Activated CD4-positive, alpha-beta T cell treated with anti-CD3 and anti-CD28 coated beads, Interleukin-2, amount 50 U/mL, for 24 hours (primary cell): Measurements from ENCODE around the gene MRPL37.

Experiments used
- DNase-seq, 2 donors: peaks; one replicate each; pipeline ENCODE4 v3.0.0-alpha.2; 2020; ENCODE audit warnings: low read depth in 1 of 2, low spot score in 1 of 2

Gene MRPL37

DNA sequence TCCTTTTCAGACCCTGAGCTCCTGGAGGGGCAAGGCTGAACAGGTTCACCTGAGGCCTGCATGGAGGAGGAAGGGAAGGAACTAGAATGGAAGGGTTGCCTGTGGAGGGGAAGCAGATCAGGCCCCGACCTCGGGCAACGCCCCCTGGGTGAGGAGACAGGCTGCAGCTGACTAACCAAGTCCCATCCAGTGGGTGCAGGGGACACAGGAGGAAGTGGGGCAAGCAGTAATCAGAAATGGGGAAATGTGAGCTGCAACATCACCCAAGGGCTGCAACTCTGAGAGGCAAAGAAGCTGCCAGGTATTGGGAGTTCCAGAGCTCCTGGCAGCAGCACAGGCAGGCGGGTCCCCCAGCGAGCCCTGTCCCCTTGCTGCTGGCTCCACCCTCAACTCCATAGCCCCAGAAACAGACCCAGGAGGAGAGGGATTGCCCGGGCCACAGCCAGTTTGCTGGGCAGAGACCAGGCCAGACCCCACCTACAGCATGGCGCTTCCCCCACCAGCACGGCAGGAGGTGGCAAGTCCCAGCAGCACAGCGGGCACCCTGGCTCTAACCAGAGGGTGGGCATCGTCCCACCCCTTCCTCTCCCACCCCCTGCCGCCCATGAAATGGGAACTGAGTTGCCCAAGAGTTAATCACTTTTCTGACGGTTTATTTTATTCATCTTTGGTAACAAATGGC, 38.5 kb downstream of the MRPL37 start:
- DNase-seq, result no peak

DNA sequence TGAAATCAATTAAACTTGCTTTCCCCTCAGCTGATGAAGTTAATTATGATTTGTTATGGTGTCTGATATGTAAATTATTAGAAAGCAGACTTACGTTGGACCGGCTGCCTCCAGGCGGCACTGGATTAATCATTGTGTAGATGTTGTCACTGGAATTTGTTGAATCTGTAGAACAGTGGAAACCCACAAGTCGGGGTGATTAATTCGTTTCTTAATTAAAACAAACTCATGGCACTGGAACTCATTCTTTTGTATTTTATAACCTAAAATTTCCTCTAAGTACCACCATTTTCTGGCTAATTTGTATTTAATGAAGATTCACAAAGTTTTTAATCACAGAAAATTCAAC, 39.0 kb downstream of the MRPL37 start:
- DNase-seq, result no peak

DNA sequence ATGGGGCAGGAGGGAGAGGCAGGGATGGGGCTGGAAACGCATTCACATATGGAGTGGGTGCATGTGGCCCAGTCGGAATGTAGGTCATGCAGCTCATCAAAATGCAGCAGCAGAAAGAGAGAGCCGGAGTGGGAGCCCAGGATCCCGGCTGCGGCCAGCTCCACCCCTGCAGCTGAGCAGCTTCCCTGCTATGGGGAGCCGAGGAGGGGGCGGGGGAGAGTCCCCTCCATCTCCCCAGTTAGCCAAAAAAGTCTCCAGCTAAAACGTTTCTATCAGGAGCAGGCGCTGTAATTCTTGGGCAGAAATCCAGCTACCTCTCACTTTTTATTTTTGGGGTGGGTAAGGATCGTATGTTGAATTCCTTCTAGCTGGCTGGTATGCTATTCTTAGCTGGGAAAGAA, 39.7 kb downstream of the MRPL37 start:
- DNase-seq, result no peak

DNA sequence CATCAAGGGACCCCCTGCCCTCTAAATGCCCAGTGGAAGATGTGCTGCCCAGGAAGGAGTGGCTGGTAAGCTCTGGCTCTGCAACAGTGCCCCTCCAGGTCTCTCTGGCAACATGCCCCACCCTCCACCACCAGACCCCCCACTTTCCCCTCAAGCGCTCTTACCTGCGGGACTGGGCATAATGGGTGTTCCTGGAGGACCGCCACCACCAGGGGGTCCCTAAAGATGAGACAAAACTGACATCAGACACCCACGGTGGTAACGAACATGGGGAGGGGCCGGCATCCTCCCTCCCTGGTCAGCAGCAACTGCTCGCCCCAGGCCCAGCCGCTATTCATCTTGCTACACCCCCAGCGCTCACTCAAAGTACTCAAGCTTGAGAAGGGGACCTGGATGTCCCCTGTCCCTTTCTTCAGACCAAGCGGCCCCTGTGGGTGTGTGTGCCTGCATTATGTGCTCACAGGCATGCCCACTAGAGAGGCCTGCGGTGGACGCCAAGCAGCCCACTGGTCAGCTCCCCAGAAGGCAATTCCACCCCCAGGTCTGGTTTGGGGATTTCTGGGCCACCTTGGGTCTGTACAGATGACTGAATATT, 40.9 kb downstream of the MRPL37 start:
- DNase-seq, result no peak

DNA sequence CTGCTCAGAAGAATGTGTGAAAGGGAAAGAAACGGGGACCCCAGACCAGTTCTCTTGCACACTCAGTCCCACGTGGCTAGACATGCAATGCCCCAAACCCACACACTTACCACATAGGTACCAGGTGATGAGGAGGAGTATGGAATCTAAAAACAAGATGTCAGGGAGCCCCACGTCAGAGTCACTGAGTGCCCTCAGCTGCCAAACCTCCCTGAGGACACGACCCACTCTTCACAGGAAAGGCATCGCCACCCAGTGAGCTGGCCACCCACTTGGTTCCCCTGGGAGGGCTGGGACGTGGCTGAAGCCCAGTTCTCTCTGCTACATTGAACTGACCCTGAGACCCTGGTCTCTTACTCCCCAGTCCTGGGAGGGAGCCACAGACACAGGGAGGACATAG, 41.4 kb downstream of the MRPL37 start:
- DNase-seq, result no peak

DNA sequence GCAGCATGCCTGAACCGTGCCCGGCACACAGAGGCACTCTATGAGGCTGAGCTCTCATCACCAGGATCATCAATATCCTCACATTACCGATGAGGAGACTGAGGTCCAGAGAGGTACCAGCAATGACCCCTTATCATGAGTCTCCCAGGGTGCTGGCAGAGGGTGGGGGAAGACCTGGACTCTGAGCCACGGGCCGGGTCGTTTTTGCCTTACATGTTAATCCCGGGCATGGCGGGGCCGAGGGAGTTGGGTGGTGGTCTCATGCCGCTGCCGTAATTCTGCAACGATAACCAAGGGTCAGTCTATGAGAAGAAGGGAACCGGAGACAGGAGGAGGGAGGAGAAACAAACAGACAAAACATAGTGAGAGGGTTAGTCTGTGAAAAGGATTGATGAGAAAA, 43.1 kb downstream of the MRPL37 start:
- no peak for DNase-seq

DNA sequence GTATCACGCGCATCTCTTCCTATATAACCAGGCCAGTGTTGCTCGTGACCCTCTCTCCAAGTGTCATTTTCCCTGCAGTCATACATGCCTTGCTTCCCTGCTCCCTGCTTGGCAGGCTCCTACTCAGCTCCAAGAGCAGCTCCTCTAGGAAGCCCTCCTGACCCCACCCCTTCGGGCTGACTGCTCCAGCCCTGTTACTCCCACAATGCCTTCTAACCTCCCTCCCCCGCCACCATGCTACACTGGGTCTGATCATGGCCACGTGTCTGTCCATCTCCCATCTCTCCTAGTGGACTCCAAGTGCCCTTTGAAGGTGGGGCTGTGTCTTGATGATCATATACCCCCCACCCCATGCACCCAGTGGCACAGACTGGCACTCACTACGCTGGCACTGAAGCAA, 44.7 kb downstream of the MRPL37 start:
- no peak for DNase-seq

DNA sequence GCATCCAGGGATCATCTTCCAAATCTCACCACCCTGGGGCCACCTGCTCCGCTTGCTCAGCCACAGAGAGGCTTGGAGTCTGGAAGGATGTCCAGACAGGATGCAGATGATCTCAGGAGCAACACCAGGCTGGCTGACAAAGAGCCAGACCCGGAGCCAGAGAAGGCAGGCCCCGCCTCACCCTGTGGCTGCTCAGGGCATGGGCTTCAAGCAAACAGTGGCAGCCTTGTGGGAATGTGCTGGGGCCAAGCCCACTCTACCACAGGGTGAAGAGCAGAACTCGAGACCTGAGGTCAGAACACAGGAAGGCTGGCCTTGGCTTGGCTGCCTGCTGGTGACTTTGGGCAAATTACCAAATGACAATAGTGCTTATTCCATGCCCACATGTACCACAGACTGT, 45.5 kb downstream of the MRPL37 start:
- no peak for DNase-seq

DNA sequence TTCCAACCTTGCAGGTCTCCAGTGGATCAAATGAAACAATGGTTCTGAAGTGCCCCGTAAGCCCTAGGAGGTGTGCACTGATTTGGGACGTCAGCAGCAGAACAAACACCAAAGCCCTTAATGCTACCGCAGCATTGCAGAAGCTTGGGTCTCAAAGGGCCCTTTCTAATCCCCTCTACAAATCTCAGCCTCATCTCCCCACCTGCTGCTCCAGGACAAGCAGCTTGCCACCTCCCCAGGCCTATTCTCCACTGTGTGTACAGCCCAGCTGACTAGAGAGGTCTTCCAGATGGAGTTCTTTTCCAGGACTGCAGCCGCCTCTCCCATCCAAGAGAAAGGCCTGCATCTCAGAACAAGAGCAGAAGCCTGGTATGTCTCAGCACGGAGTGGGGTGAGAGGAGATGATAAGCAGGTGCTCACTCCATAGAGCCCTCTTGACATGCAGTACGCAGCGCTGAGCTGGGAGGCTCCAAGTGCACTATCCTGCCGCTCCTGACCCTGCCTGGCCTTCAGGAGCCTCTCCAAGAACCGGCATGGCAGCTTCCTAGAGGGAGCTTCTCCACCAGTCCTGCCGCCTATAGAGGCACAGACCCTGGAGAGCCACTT, 46.3 kb downstream of the MRPL37 start:
- no peak for DNase-seq

DNA sequence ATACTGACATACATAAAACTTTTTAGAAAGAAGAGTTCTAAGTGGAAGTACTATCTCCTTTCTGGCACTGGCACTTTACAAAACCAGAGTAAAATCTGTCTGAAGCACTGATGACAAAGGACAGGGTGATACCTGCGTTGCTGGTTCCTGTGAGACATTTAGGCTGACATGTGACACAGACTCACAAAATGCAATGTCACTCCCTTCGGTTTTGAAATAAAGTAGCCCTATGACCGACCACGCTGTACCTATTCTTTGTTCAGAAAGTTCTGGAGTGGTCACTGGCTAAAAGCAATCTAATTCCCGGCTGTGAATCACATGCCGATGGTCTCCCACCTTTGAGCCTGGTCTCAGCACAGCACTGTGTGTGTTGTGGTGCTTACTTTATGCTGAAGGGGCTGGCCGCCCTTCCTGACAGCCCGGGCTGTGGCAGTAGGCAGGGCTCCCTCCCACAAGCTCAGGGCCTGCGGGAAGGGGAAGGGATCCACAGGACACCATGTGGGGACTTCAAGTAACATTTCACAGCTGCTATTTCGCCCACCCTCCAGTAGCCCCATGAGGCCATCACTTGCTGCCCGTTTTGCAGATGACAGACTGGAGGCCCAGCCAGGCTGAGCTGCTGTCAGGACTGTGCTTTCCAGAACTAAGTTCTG, 48.0 kb downstream of the MRPL37 start:
- DNase-seq, result no peak

DNA sequence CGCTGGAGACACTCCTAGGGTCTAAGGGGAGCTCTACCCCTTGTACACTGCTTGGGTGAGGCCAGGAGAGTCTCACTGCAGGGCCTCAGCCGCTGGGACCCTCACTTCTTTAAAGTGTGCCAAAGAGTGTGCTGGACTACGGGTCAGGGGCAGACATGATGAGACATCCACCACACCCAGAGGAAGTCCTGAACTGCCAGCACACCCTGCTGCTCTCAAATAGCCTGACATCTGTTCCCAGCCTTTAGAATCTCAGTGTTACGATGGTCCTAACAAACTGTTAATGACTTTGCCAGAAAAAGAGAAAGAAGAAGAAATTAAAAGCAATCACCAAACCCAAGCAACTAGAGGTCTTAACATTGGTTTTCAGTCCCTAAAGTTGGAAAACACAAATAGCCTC, 49.0 kb downstream of the MRPL37 start:
- DNase-seq, result no peak

DNA sequence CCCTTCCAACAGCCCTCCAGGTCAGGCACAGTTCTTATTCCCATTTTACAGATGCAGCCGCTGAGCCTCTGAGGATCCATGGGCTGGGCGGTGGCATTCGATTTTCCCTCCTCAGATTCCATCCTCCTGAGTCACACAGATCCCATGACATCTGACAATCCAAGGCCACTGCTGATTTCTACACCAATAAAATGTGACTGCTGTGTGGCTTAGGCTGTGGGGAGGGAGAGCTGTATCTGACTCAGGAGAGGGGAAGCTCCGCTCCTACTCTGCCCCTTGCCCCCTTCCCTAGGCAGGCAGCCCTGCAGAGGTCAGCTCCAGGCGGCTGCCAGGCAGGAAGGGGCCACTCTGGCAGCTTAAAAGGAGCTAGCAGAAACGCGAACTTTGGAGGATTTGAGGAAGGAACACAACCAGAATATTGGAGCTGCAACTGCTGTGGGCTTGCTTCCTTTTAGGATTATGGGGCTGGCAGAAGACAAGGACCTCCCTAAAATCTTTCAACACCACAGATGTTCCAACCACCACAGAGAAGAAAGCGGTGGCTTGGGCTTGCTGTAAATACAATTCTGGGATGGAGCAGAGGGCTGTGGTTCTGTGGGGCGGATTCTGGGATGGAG, 50.0 kb downstream of the MRPL37 start:
- no peak for DNase-seq

DNA sequence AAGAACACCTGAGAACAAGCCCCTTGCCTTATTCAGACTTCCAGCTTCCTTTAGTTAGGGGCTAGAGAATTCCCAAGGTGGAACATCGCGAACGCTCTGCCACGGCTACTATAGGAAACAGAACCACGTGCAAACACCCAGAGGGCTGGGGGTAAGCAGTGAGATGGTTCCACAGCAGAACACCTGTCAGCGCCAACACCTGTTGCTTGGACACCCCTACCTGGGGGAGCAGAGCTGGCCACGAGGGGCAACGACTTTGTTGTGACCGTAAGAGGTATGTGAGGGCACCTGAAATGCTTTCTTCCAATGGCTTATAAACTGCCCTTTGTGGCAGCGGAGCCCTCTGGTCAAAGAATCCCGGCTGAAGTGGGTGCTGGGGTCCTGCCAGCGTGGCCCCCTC, 50.7 kb downstream of the MRPL37 start:
- no peak for DNase-seq

DNA sequence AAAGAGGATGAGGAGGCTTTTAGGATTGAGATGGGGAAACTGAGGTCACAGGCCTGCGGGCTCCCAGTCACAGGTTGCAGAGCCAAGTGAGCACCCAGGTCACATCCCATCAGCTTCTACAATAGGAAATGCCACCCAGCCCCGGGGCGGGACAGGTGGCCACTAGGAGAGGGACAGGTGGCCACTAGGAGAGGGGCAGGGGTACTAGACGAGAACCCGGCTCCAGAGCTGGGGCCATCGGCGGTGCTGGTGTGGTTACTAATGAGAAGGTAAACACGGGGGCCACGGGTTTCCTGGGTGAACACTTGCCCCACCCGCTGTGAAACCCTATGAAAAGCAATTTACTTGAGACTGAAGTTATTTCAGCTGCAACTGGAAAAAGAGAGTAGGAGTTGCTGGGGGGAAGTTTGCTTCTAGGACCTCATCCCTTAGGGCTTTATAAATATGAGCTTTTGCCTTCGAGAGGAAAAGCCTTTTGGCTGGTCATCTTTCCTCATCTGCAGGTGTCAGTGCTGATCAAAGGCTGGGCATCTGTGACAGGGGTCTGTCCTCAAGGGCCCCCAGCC, 52.5 kb downstream of the MRPL37 start:
- no peak for DNase-seq

DNA sequence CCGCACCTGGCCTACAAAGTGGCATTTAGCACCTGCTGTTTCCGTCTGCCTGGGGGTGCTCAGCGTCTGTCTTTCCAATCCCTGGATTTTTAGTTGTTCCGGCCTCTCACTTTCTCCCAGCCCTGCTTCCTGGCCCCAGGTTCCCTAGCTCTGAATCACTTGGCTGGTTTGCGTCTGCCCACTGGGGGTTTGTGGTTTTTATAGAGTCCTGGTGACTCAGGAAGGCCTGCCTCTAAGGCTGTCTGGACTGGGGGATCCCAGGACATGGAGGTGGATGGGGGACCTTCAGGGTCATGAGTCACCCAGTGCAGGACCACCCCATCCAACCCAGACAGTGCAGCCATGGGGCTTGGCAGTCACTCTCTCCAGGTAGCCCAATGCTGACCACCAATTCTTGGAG, 53.5 kb downstream of the MRPL37 start:
- no peak for DNase-seq

DNA sequence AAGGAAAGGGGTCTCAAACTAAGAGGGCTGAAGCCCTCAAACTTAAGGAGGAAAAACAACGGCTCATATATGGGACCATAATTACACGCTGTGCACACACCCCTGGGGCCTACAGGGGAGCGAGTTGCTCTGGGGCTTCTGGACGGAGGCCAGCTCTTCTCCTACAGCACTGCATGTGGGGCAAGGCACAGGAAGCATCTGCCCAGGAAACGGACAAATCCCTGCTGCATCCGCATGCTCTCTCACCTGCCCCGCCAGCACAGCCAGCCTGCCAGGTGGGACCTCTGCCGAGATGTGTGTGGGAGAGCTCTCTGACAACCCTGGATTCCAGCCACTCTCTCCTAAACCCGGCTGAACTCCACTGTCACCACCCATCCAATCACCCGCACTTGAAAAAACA, 54.1 kb downstream of the MRPL37 start:
- DNase-seq, result no peak

DNA sequence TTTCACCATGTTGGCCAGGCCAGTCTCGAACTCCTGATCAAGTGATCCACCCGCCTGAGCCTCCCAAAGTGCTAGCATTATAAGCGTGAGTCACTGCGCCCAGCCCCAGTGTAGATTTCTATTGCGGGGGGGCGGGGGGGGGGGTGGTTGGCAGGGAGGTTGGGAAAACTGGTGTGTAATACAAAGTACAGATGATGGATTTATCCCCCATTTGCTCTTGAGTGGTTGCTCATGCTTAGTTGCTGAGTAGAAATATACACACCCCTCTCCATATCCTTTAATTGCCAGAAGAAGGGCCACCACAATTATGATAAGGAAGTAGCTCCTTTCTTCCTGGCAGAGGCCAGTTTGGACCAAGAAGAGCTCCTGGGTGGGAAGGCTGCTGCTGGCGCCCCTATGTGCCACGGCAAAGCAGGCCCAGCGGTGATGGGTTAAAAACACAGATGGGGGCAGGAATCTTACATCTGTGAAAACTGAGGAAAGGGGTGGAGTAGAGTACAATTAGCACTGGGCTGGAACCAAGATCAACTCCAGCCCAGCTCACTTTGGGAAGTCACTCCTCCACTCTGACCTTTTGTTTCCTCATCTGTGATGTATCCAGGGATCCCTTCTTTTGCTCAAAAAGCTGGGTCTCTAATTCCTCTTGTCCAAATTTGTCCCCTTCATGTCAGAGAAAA, 55.2 kb downstream of the MRPL37 start:
- no peak for DNase-seq

DNA sequence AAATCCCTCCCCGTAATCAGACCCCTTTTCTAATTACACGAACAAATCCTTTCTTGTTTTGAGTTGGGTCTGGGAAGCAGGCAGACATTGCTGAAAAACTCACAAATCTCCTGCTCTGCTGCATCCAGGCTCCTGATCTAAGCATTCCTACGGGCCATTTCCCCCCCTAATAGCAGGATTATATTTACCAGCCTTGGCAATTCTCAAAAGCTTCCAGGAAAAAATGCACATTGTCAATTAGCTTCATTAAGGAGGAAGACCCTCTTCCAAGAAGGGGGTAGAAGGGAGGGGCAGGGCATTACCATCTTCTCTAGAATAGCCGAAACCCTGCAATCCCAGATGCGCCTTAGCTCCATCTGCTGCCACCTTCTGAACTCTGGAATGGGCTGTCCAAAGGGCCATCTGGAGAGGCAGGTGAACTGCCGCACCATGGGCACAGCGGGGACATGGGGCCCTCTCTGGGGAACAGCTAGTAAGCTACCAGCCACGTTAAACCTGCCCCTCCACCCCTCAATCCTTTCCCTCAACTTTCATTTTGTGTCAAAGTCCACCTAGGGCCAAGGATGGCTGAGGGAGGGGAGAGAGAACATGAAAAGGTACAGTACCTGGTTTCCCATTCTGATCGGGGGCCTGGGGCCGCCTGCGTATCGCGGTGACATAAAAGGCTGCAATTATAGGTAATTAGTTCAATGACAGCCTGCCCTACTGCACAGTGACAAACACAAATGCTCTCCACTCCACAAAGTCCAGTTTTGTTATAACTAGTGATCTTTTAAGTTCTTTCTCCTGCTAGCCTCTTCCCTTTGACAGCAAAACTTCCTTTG, 56.8 kb downstream of the MRPL37 start:
- DNase-seq, result no peak

DNA sequence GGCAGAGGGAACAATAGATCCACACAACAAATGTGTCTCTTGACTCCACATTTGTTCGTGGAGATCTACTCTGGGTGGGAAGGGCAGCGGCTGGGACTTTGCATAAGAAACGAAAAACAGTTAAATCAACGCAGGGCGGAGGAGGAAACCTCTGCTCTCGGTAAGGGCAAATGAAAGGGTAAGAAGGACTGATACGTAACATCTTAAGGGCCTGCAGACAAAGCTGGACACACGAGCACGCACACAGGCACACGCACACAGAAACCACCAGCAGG, 57.3 kb downstream of the MRPL37 start:
- DNase-seq, result no peak

DNA sequence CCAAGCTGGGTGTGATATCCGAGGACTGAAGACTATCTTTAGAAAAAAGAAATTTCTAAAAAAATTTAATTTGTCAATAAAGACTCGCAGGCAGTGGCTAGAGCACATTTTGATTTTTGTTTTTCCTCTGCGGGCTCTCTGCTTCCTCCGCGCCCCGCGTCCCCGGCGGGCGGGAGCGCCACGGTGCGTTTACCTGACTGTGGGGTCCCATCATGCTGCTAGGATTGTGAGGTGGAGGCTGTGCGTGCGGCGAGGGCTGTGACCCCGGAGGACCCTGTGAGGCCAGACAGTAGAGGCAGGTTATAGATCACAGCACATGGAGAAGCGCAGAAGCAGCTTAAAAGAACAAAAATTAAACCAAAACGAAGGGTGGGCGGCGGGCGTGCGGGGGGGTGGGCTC, 57.9 kb downstream of the MRPL37 start:
- no peak for DNase-seq
